ENCODE data around the gene LFNG. TPM values are rescaled to one million over a fixed set of nuclear protein-coding genes. Genes with fewer than 3 reads are reported as not detected.

The LFNG gene
- total and polyA plus RNA-seq, 4 donors, result 0.22 to 2.9 (median 2.6) TPM

DNA sequence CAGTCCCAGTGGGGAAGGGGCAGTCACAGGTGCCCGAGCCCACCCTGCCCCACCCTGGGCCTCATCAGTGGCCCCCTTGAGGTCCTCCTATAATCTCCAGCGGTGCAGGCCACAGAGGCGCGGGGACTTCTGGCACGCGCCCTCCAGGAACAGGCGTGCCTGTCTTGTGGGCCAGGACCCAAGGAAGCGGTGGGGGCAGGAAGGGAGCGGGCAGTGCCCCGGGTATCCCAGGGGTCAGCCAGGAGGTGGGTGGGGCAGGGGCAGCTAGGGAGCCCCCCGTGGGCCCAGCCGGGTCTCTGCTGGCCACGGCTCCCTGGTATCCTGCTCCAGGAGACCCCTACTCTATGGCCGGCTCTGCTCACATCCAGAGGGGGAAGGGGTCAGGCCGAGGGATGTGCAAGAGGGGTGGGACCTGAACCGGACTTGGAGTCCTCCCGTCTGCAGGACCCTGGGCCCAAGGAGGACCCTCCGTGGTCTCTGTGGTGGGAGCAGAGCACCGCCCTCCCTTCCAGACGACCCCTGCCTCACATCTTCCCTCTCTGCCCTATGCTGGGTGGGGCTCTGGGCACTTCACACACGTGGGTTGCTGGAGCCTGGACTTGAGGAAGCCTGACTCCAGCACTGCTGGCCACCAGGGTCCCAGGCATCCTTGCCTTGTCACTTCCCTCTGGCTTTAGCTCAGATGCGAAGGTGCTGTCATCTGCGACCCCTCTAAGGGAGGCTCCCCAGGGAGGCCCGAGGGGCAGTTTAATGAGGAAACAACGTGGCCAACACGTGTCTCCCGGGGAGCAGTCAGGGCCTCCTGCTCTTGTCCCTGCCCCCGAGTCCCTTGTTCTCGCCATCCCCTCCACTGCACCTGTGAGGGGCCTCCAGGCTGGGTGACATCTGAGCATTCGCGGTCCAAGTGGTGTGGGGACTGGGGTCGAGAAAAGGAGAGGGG lies 25.1 kb upstream of the LFNG start (continued):
- TF ChIP-seq, protein P1, sequence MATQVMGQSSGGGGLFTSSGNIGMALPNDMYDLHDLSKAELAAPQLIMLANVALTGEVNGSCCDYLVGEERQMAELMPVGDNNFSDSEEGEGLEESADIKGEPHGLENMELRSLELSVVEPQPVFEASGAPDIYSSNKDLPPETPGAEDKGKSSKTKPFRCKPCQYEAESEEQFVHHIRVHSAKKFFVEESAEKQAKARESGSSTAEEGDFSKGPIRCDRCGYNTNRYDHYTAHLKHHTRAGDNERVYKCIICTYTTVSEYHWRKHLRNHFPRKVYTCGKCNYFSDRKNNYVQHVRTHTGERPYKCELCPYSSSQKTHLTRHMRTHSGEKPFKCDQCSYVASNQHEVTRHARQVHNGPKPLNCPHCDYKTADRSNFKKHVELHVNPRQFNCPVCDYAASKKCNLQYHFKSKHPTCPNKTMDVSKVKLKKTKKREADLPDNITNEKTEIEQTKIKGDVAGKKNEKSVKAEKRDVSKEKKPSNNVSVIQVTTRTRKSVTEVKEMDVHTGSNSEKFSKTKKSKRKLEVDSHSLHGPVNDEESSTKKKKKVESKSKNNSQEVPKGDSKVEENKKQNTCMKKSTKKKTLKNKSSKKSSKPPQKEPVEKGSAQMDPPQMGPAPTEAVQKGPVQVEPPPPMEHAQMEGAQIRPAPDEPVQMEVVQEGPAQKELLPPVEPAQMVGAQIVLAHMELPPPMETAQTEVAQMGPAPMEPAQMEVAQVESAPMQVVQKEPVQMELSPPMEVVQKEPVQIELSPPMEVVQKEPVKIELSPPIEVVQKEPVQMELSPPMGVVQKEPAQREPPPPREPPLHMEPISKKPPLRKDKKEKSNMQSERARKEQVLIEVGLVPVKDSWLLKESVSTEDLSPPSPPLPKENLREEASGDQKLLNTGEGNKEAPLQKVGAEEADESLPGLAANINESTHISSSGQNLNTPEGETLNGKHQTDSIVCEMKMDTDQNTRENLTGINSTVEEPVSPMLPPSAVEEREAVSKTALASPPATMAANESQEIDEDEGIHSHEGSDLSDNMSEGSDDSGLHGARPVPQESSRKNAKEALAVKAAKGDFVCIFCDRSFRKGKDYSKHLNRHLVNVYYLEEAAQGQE (IDR thresholded peaks at IDR 0.05), result no peak
- TF ChIP-seq HNF4G (IDR thresholded peaks at IDR 0.05), result no peak
- TF ChIP-seq YY1 (IDR thresholded peaks at IDR 0.05), result no peak

DNA sequence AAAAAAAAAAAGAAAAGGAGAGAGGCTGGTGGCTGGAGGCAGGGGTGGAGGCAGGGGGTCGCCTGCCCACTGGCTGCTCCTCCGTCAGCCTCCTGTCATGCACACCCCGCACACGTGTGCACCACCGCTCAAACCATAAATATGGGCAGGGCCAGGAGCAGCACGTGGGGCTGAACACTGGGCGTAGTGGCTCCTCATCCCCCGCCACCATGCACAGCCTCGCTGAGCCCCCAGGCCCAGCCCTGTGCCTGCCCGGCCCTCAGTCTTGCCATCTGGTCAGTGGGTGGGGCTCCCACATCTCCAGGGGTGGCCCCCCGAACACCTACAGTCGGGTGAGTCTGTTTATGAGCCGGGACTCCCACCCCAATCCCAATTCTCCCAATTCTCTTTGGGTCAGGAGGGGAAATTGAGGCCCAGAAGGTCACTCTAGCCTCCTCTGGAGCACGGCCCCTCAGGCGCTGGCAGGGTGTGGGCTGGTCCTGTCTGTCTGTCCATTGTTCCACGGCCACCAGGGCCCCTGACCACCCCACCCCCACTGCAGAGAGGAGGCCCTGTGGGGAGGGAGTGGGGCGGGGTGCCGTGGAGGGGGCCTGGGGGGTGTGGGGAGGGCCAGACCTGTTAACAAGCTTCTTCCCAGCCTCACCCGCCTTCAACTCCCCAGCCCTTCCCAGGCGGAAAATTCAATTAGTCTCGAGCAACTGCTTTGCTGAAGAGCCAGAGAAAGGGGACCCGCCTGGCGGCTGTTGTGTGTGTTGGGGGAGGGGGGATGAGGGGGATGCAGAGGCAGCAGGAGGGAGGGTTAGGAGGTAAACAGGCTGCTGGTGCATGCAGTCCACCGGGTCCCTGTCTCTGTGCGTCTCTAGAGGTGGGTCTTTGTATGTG lies 23.9 kb upstream of the LFNG start:
- no peaks in the 10 kb centered on the region for H3K9me3 ChIP-seq (ENCODE audit: control insufficient read depth in 4 of 4, low read length in 3 of 4)
- H3K27me3 ChIP-seq (ENCODE audit: control insufficient read depth in 4 of 4, insufficient read depth in 4 of 4, low read length in 3 of 4), result no peaks in the 10 kb centered on the region
- no peak overlapping the region for H3K4me3 ChIP-seq (ENCODE audit: low read depth in 1 of 3, low read length in 3 of 3)
- no peaks in the 10 kb centered on the region for H3K36me3 ChIP-seq (ENCODE audit: control insufficient read depth in 4 of 4, insufficient read depth in 3 of 4, low read depth in 1 of 4, low read length in 3 of 4)
- H3K4me1 ChIP-seq (ENCODE audit: control insufficient read depth in 4 of 4, insufficient read depth in 4 of 4, low read length in 3 of 4), result no peaks in the 10 kb centered on the region
- H3K27ac ChIP-seq (ENCODE audit: low read depth in 1 of 2, low read length in 2 of 2), result no peak overlapping the region
- H3K9ac ChIP-seq (ENCODE audit: low read depth in 1 of 2, low read length in 2 of 2), result no peak overlapping the region
- whole genome bisulfite sequencing, result 64% methylated on average over 25 of the region's 25 CpGs
- DNase-seq (ENCODE audit: low spot score), result no peak
- no peak for TF ChIP-seq HNF4A (conservative IDR thresholded peaks at IDR 0.05)
- TF ChIP-seq, protein P1 (IDR thresholded peaks at IDR 0.05), result no peak
- TF ChIP-seq TAF1 (conservative IDR thresholded peaks at IDR 0.05), result no peak
- no peak for TF ChIP-seq NR2F2 (IDR thresholded peaks at IDR 0.05)

DNA sequence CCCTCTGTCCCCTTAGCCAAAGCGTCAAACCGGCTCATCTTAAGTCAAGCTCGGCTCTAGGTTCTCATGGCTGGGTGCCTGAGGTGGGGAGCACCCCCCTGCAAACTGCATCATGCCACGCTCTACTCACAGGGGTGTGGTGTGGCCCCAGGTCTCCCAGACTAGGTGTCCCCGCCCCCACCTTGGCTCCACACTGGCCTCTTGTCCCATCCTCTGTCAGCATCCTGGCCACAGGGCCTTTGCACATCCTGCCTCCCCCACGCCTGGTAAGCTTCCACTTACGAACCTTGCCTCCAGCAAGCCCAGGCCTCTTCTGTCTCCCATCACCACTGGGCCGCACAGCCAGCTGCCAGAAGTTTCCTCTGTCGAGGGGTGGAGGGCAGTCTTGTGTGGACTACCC lies 23.2 kb upstream of the LFNG start:
- WGBS, result 86% methylated on average over 9 of the region's 9 CpGs
- Histone ChIP-seq H3K27ac (ENCODE audit: low read depth in 1 of 2, low read length in 2 of 2) (no peak overlapping the region), H3K4me1 (ENCODE audit: control insufficient read depth in 4 of 4, insufficient read depth in 4 of 4, low read length in 3 of 4) (no peaks in the 10 kb centered on the region), H3K4me3 (ENCODE audit: low read depth in 1 of 3, low read length in 3 of 3) (no peak overlapping the region), H3K27me3 (ENCODE audit: control insufficient read depth in 4 of 4, insufficient read depth in 4 of 4, low read length in 3 of 4) (no peaks in the 10 kb centered on the region), H3K9me3 (ENCODE audit: control insufficient read depth in 4 of 4, low read length in 3 of 4) (no peaks in the 10 kb centered on the region), H3K36me3 (ENCODE audit: control insufficient read depth in 4 of 4, insufficient read depth in 3 of 4, low read depth in 1 of 4, low read length in 3 of 4) (no peaks in the 10 kb centered on the region), H3K9ac (ENCODE audit: low read depth in 1 of 2, low read length in 2 of 2) (no peak overlapping the region)
- no peak for DNase-seq (ENCODE audit: low spot score)
- TF ChIP-seq, protein P2, sequence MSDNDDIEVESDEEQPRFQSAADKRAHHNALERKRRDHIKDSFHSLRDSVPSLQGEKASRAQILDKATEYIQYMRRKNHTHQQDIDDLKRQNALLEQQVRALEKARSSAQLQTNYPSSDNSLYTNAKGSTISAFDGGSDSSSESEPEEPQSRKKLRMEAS (IDR thresholded peaks at IDR 0.05), result no peak
- TF ChIP-seq YY1 (IDR thresholded peaks at IDR 0.05), result no peak
- TF ChIP-seq TAF1 (conservative IDR thresholded peaks at IDR 0.05), result no peak
- no peak for TF ChIP-seq JUND (IDR thresholded peaks at IDR 0.05)
- TF ChIP-seq, protein P1 (IDR thresholded peaks at IDR 0.05), result no peak
- TF ChIP-seq EGR1 (IDR thresholded peaks at IDR 0.05; ENCODE audit: low read depth in 2 of 2), result no peak
- TF ChIP-seq, protein P3, sequence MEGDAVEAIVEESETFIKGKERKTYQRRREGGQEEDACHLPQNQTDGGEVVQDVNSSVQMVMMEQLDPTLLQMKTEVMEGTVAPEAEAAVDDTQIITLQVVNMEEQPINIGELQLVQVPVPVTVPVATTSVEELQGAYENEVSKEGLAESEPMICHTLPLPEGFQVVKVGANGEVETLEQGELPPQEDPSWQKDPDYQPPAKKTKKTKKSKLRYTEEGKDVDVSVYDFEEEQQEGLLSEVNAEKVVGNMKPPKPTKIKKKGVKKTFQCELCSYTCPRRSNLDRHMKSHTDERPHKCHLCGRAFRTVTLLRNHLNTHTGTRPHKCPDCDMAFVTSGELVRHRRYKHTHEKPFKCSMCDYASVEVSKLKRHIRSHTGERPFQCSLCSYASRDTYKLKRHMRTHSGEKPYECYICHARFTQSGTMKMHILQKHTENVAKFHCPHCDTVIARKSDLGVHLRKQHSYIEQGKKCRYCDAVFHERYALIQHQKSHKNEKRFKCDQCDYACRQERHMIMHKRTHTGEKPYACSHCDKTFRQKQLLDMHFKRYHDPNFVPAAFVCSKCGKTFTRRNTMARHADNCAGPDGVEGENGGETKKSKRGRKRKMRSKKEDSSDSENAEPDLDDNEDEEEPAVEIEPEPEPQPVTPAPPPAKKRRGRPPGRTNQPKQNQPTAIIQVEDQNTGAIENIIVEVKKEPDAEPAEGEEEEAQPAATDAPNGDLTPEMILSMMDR (IDR thresholded peaks at IDR 0.05; ENCODE audit: low read depth, low read length, missing input control), result no peak
- TF ChIP-seq GABPA (IDR thresholded peaks at IDR 0.05 in 1 of 2, conservative IDR thresholded peaks at IDR 0.05 in 1 of 2), result no peak
- TF ChIP-seq SP1 (IDR thresholded peaks at IDR 0.05), result no peak
